LNCaP clone FGC (cell line): ENCODE results near the gene PRPF18.

Experiments used
- DNase-seq: peaks from one replicate; pipeline ENCODE4 v3.0.0-alpha.2; 2011; ENCODE audit warnings: low read depth
- H3K4me3 ChIP-seq: 2 replicates; pipeline ENCODE4 v1.5.1; 2011; ENCODE audit warnings: mild to moderate bottlenecking, low read depth, low read length, control low read depth
- CTCF ChIP-seq: IDR thresholded peaks from 2 replicates; pipeline ENCODE4 v1.5.1; 2012; ENCODE audit warnings: mild to moderate bottlenecking; ENCODE audit not compliant: control insufficient read depth, insufficient read depth; ENCODE audit errors: extremely low read depth

Gene PRPF18

GRCh38 chr10:13617116-13617515, 30.4 kb downstream of the PRPF18 start:
- H3K4me3 ChIP-seq, result no peak overlapping the region
- DNase-seq, result no peak
- no peak for TF ChIP-seq CTCF

DNA sequence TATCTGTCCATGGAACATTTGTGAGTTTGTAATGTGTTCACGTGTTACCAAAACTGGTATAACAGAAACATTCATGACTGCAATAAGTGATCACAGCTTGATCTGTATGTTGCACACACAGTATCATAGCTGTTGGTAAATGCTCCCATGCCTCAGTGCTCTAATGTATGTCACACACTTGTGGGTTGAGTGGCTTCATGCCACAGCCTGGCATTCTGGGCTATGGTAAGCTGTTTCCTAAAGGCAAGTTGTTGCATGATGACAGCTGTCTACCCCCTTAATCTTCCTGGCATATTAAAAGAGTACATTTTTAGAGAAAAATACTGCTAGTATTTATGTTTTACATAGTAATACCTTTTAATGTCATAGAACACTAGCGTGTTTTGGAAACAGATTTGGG, 35.2 kb downstream of the PRPF18 start:
- DNase-seq, result no peak
- no peak for TF ChIP-seq CTCF
- H3K4me3 ChIP-seq, result no peak overlapping the region

GRCh38 chr10:13624630-13625029, 37.9 kb downstream of the PRPF18 start:
- no peak for TF ChIP-seq CTCF
- H3K4me3 ChIP-seq, result no peak overlapping the region
- DNase-seq, result no peak

GRCh38 chr10:13627459-13628310, 40.9 kb downstream of the PRPF18 start:
- no peak for TF ChIP-seq CTCF
- H3K4me3 ChIP-seq, result no peak overlapping the region
- no peak for DNase-seq

GRCh38 chr10:13628661-13629060, 41.9 kb downstream of the PRPF18 start:
- peak; percentile 57 for DNase-seq
- no peak for TF ChIP-seq CTCF
- no peak overlapping the region for H3K4me3 ChIP-seq

- DNase-seq, result peak; percentile 54
- H3K4me3 ChIP-seq, result no peak overlapping the region
- no peak for TF ChIP-seq CTCF
Measured at GRCh38 chr10:13629116-13629515, 42.4 kb downstream of the PRPF18 start.

DNA sequence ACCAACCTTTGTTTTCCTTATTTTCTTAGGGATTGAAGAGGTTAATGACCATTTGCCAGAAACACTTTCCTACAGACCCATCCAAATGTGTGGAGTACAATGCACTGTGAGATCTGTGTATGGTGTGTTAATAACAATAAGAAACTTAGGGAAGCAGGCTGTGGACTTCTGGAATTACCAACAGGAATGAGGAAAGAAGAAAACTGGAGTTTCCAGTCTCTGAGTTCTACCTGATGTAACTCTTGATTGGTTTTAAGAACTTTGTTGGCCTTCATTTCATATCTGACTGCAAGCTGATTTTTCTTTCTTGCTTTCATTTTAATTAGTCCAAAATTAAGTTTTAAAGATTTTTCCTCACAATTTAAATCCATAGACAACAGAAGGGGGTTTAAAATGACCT, 43.5 kb downstream of the PRPF18 start:
- H3K4me3 ChIP-seq, result no peak overlapping the region
- TF ChIP-seq CTCF, result no peak
- DNase-seq, result peak; percentile 59
